Epithelial cell of prostate (primary cell): ENCODE results near the gene HDAC4.
"Not testable (repeated sequence)": the region's sequence is repeated elsewhere in the genome, so short reads cannot be mapped to it uniquely, and the experiment has no call there.

Source experiments
- DNase-seq: peaks from one replicate; pipeline ENCODE4 v3.0.0-alpha.2; 2011; ENCODE audit warnings: low read depth, low spot score
- H3K27ac ChIP-seq: fragments of 450-650 bp; 2 replicates; pipeline ENCODE4 v1.5.1; 2017; ENCODE audit warnings: mild to moderate bottlenecking

HDAC4 gene

DNA sequence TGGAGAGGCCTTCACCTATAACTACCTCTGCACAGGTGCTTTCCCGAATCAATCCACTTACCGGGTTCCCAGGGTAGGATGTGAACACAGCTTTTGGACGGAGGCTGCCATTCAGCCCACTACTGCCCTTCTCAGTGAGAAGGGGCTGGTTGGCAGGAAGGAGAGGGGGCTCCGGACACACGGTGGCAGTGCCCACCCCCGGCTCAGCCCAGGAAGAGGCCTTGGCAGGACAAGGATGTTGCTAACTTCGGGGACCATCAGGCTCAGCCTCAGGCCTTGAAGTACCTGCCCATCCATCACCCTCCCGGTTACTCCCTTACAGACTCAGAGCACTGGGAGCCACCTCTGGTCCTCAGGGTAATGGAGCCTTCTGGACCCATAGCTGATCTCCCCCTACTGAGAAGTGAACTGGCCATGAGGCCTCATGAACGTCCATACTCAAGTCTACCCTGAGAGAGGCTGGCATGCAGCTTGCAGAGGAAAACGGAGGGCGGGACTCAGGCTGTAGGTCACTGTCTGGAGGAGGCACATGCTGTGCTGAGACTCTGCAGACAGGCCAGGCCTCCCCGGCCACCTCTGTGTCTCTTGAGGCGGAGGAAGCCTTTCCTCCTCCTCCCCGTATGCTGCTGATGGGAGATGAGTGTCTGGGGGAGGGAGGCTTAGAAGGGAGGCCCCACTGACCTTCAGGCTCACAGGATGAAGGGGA lies 361.9 kb downstream of the HDAC4 start:
- no peak for DNase-seq
- H3K27ac ChIP-seq: no peak overlapping the region

DNA sequence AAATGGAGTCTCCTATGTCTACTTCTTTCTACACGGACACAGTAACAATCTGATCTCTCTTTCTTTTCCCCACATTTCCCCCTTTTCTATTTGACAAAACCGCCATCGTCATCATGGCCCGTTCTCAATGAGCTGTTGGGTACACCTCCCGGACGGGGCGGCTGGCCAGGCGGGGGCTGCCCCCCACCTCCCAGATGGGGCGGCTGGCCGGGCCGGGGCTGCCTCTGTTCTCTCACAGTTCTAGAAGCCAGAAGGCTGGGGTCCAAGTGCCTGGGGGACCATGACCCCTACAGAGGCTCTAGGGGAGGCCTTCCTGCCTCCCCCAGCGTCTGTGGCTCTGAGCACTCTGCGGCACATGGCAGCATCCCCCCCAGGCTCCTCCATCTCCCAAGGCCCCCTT lies 362.5 kb downstream of the HDAC4 start:
- not testable (repeated sequence) for H3K27ac ChIP-seq, DNase-seq

- H3K27ac ChIP-seq: no peak overlapping the region
- DNase-seq: no peak
Measured at GRCh38 chr2:239037559-239037910, 363.3 kb downstream of the HDAC4 start.

GRCh38 chr2:239036819-239037558 lies 363.8 kb downstream of the HDAC4 start:
- H3K27ac ChIP-seq: no peak overlapping the region
- no peak for DNase-seq

- no peak overlapping the region for H3K27ac ChIP-seq
Measured at GRCh38 chr2:239035997-239036731, 364.7 kb downstream of the HDAC4 start.

GRCh38 chr2:239035361-239035814 lies 365.4 kb downstream of the HDAC4 start:
- no peak for DNase-seq
- H3K27ac ChIP-seq: no peak overlapping the region

More at GRCh38 chr2:239035997-239036731, 364.7 kb downstream of the HDAC4 start:
- DNase-seq: no peak

DNA sequence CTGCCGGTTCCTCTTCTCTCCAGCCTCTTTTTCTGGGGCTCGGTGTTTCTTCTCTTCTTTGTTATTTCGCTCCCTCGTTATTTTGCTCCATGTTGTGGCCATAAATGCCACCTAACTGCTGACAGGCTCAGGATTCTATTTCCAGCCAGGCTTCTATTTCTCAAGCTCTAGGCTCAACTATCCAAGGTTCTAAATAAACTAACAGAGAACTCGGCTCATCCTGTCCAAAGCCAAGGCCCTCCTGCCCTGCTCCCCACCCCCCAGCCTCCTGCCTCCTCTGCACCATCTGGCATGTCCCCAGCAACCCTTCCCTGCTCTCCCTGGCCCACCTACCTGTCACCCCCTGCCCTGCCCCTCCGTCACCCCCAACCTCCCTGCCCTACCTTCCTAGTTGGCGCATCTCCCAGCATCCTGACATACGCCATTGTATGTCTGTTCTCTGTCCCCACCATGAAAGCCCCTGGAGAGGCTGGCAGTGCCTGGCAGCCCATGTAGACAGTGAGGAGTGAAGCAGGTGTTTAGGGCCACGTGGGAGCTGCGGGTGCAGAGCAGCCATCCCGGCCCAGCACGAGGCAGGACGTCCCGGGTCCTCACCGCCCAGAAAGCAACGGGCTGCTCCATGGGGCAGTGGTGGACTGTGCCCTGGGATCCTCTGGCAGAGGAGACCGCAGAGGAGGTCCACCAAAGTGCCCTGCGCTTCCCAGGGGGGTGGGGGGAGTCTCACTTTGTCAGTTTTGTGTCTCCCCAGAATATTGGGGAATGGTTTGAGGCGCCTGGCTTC lies 366.1 kb downstream of the HDAC4 start:
- H3K27ac ChIP-seq: no peak overlapping the region
- DNase-seq: no peak

DNA sequence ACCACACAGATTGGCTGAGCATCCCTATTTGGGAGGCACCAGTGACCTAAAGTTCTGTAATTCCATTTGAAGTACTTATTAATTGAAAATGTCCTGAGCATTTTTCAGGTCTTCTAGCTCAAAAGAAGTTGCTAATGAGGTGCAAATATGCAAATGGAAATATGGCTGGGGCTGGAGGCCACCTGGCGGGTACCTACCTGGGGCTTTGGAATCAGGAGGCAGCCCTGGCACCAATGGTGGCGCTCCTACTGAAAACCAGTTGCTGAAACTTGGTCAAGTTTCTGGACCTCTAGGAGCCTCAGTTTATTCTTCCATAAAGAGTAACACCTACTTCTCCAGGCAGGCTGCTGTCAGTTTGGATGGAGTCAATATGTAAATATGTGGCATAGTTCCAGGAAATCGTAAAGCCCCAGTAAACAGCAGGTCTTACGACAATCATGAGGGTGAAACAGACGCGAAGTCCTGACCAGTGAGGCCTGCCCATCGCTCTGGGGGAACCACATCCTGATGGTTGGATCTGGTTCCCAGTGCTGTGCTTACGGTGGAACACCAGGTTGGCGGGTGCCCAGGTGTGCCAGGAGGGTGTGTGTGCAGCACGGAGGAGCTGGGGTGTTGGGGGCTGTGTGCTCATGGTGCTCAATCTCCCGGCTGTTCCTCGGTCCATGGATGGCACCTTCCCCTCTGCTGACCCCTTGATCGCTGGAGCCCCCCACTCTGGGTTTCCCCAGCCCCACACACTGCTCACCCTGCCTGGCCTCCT lies 366.8 kb downstream of the HDAC4 start:
- no peak for DNase-seq

GRCh38 chr2:239029958-239030357 lies 370.9 kb downstream of the HDAC4 start:
- H3K27ac ChIP-seq: no peak overlapping the region
- no peak for DNase-seq

More for the DNA sequence above, 366.8 kb downstream of the HDAC4 start:
- H3K27ac ChIP-seq: no peak overlapping the region

GRCh38 chr2:239028253-239028619 lies 372.6 kb downstream of the HDAC4 start:
- H3K27ac ChIP-seq: no peak overlapping the region
- no peak for DNase-seq

GRCh38 chr2:239027391-239028252 lies 373.2 kb downstream of the HDAC4 start:
- no peak overlapping the region for H3K27ac ChIP-seq
- DNase-seq: no peak

DNA sequence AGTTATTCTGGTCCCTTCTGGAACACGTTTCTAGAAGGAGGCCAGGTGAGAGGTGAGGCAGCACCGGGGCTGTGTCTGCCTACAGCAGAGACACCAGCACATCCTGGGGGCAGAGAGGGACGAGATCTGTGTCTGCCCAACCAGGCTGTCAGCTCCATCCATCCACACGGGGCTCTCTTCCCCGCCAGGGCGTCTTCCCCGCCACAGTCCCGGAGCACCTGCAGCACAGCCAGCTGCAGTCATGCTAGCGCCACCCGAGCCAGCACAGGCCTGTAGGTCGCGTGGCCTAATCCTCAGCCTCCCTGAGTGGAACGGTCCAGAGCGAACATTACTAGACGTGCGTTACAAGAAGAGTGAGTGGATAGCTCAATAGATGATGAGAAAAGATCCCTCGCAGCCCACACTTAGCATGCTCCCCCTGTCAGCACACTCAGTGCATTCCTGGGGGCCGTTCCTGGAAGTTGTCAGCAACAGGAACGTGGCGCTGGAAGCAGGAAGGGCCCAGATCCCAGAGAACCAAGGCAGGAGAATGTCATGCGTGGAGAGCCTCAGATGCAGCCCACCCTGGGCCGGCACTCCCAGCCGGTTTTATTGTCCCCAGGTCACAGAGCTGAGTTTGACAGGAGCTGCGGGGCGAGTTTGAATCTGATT lies 374.0 kb downstream of the HDAC4 start:
- no peak for DNase-seq
- H3K27ac ChIP-seq: no peak overlapping the region

- no peak overlapping the region for H3K27ac ChIP-seq
- no peak for DNase-seq
Measured at GRCh38 chr2:239025951-239026461, 374.8 kb downstream of the HDAC4 start.

DNA sequence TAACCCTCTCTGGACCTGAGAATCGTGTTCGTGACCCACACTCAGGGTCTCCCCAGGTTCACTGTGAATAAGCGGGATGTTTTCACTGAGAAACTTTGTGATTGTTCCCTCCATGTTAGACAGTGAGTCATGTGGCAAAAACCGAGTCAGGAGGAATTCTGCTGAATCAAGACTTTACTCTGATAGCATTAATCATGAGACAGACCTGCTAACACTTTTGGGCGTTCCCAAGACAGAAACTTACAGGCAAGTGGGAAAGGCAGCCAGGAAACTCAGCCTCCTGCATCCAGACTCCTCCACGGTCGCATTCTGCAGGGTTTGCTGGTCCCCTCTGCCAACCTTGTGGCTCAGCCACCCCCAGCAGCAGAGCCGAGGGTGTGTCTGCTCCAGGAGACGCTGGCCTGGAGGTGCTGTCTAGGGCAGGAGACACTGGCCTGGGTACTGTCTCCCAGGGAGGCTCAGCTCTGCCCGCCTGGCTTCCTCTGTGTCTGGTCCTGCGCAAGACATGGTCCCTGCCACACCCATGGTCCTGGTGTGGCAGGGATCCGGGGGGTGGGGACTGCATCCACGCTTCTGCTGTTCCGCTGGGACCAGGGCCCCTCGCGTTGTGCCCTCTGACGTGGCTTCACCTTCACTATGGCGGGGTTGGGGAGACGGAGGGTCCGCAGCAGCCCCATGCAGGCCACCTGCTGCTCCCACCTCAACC lies 375.6 kb downstream of the HDAC4 start:
- no peak overlapping the region for H3K27ac ChIP-seq
- DNase-seq: peak; percentile 22

- no peak for DNase-seq
- H3K27ac ChIP-seq: no peak overlapping the region
Measured at GRCh38 chr2:239024226-239024625, 376.6 kb downstream of the HDAC4 start.

- DNase-seq: no peak
- H3K27ac ChIP-seq: no peak overlapping the region
Measured at GRCh38 chr2:239022437-239023260, 378.2 kb downstream of the HDAC4 start.
